GM23338 (cell line): Measurements from ENCODE around the gene EXOC2.

Source experiments
- CREB1 ChIP-seq: fragments of 250-450 bp; sonication (Bioruptor Pico); IDR thresholded peaks from 2 replicates; pipeline ENCODE4 v1.5.0; 2020; ENCODE audit warnings: low read depth, mild to moderate bottlenecking, moderate library complexity
- EZH2 ChIP-seq: fragments of 200-600 bp; sonication (generic); IDR thresholded peaks from one replicate; pipeline ENCODE4 v1.8.0; 2017; ENCODE audit warnings: antibody characterized with exemption, mild to moderate bottlenecking, low read depth; ENCODE audit not compliant: unreplicated experiment
- EZH2phosphoT487 ChIP-seq: fragments of 200-600 bp; sonication (generic); IDR thresholded peaks from one replicate; pipeline ENCODE4 v1.8.1; 2018; ENCODE audit warnings: antibody characterized with exemption; ENCODE audit not compliant: unreplicated experiment
- JUNB ChIP-seq: IDR thresholded peaks from one replicate; pipeline ENCODE4 v1.6.1; 2016; ENCODE audit warnings: antibody characterized with exemption; ENCODE audit not compliant: unreplicated experiment
- POLR2AphosphoS5 ChIP-seq: IDR thresholded peaks from 2 replicates; pipeline ENCODE4 v1.6.1; 2016; ENCODE audit warnings: antibody characterized with exemption, low read depth
- ZNF114 ChIP-seq: fragments of 250-450 bp; sonication (Bioruptor Pico); IDR thresholded peaks from 2 replicates; pipeline ENCODE4 v1.5.0; 2020; ENCODE audit warnings: mild to moderate bottlenecking, moderate library complexity
- ZNF331 ChIP-seq: fragments of 250-450 bp; sonication (Bioruptor Pico); IDR thresholded peaks from 2 replicates; pipeline ENCODE4 v1.5.0; 2020; ENCODE audit warnings: low read depth, mild to moderate bottlenecking, moderate library complexity
- TF ChIP-seq, protein P1 (sequence below), 2 experiments: fragments of 200-600 bp in 1 of 2; sonication (generic) in 1 of 2; conservative IDR thresholded peaks; 2 replicates each; pipeline versions ENCODE4 v1.5.1 to v1.6.1; 2016 to 2017; ENCODE audit warnings: antibody characterized with exemption in 2 of 2, low read depth in 2 of 2, mild to moderate bottlenecking in 2 of 2, moderate library complexity in 1 of 2
- TF ChIP-seq, protein P2 (sequence below): IDR thresholded peaks from one replicate; pipeline ENCODE4 v1.6.1; 2018; ENCODE audit warnings: antibody characterized with exemption; ENCODE audit not compliant: unreplicated experiment
- TF ChIP-seq, protein P3 (sequence below): fragments of 250-450 bp; sonication (Bioruptor Pico); IDR thresholded peaks from 2 replicates; pipeline ENCODE4 v1.5.0; 2020; ENCODE audit warnings: mild to moderate bottlenecking, moderate library complexity

DNA sequence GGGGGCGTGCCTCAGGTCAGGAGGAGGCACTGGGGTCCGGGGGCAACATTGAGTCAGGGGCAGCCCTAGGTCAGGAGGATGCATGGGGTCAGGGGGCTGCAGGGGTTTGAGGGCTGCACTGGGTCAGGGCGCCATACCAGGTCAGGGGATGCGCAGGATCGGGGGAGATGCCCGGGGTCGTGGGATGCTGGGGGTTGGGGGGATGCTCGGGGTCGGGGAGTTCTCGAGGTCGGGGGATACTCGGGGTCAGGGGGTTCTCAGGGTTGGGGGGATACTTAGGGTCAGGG lies 727 bp upstream of the EXOC2 start:
- TF ChIP-seq, protein P1, sequence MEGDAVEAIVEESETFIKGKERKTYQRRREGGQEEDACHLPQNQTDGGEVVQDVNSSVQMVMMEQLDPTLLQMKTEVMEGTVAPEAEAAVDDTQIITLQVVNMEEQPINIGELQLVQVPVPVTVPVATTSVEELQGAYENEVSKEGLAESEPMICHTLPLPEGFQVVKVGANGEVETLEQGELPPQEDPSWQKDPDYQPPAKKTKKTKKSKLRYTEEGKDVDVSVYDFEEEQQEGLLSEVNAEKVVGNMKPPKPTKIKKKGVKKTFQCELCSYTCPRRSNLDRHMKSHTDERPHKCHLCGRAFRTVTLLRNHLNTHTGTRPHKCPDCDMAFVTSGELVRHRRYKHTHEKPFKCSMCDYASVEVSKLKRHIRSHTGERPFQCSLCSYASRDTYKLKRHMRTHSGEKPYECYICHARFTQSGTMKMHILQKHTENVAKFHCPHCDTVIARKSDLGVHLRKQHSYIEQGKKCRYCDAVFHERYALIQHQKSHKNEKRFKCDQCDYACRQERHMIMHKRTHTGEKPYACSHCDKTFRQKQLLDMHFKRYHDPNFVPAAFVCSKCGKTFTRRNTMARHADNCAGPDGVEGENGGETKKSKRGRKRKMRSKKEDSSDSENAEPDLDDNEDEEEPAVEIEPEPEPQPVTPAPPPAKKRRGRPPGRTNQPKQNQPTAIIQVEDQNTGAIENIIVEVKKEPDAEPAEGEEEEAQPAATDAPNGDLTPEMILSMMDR (conservative IDR thresholded peaks at IDR 0.05; ENCODE audit: low read depth in 2 of 2) = no peak
- TF ChIP-seq, protein P2, sequence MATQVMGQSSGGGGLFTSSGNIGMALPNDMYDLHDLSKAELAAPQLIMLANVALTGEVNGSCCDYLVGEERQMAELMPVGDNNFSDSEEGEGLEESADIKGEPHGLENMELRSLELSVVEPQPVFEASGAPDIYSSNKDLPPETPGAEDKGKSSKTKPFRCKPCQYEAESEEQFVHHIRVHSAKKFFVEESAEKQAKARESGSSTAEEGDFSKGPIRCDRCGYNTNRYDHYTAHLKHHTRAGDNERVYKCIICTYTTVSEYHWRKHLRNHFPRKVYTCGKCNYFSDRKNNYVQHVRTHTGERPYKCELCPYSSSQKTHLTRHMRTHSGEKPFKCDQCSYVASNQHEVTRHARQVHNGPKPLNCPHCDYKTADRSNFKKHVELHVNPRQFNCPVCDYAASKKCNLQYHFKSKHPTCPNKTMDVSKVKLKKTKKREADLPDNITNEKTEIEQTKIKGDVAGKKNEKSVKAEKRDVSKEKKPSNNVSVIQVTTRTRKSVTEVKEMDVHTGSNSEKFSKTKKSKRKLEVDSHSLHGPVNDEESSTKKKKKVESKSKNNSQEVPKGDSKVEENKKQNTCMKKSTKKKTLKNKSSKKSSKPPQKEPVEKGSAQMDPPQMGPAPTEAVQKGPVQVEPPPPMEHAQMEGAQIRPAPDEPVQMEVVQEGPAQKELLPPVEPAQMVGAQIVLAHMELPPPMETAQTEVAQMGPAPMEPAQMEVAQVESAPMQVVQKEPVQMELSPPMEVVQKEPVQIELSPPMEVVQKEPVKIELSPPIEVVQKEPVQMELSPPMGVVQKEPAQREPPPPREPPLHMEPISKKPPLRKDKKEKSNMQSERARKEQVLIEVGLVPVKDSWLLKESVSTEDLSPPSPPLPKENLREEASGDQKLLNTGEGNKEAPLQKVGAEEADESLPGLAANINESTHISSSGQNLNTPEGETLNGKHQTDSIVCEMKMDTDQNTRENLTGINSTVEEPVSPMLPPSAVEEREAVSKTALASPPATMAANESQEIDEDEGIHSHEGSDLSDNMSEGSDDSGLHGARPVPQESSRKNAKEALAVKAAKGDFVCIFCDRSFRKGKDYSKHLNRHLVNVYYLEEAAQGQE = no peak
- TF ChIP-seq EZH2phosphoT487 (no peak), POLR2AphosphoS5 (no peak), JUNB (no peak), CREB1 (CRISPR knock-in tag) (no peak), EZH2 (no peak), ZNF114 (CRISPR knock-in tag) (no peak), ZNF331 (CRISPR knock-in tag) (no peak)
- TF ChIP-seq, protein P3, sequence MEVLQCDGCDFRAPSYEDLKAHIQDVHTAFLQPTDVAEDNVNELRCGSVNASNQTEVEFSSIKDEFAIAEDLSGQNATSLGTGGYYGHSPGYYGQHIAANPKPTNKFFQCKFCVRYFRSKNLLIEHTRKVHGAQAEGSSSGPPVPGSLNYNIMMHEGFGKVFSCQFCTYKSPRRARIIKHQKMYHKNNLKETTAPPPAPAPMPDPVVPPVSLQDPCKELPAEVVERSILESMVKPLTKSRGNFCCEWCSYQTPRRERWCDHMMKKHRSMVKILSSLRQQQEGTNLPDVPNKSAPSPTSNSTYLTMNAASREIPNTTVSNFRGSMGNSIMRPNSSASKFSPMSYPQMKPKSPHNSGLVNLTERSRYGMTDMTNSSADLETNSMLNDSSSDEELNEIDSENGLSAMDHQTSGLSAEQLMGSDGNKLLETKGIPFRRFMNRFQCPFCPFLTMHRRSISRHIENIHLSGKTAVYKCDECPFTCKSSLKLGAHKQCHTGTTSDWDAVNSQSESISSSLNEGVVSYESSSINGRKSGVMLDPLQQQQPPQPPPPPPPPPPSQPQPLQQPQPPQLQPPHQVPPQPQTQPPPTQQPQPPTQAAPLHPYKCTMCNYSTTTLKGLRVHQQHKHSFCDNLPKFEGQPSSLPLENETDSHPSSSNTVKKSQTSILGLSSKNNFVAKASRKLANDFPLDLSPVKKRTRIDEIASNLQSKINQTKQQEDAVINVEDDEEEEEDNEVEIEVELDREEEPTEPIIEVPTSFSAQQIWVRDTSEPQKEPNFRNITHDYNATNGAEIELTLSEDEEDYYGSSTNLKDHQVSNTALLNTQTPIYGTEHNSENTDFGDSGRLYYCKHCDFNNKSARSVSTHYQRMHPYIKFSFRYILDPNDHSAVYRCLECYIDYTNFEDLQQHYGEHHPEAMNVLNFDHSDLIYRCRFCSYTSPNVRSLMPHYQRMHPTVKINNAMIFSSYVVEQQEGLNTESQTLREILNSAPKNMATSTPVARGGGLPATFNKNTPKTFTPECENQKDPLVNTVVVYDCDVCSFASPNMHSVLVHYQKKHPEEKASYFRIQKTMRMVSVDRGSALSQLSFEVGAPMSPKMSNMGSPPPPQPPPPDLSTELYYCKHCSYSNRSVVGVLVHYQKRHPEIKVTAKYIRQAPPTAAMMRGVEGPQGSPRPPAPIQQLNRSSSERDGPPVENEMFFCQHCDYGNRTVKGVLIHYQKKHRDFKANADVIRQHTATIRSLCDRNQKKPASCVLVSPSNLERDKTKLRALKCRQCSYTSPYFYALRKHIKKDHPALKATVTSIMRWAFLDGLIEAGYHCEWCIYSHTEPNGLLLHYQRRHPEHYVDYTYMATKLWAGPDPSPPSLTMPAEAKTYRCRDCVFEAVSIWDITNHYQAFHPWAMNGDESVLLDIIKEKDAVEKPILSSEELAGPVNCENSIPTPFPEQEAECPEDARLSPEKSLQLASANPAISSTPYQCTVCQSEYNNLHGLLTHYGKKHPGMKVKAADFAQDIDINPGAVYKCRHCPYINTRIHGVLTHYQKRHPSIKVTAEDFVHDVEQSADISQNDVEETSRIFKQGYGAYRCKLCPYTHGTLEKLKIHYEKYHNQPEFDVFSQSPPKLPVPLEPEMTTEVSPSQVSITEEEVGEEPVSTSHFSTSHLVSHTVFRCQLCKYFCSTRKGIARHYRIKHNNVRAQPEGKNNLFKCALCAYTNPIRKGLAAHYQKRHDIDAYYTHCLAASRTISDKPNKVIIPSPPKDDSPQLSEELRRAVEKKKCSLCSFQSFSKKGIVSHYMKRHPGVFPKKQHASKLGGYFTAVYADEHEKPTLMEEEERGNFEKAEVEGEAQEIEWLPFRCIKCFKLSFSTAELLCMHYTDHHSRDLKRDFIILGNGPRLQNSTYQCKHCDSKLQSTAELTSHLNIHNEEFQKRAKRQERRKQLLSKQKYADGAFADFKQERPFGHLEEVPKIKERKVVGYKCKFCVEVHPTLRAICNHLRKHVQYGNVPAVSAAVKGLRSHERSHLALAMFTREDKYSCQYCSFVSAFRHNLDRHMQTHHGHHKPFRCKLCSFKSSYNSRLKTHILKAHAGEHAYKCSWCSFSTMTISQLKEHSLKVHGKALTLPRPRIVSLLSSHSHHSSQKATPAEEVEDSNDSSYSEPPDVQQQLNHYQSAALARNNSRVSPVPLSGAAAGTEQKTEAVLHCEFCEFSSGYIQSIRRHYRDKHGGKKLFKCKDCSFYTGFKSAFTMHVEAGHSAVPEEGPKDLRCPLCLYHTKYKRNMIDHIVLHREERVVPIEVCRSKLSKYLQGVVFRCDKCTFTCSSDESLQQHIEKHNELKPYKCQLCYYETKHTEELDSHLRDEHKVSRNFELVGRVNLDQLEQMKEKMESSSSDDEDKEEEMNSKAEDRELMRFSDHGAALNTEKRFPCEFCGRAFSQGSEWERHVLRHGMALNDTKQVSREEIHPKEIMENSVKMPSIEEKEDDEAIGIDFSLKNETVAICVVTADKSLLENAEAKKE = no peak
